GM23248 (cell line): ENCODE data around the gene GABBR2.

Experiments used
- EZH2 ChIP-seq: fragments of 200-600 bp; sonication (generic); IDR thresholded peaks from 2 replicates; pipeline ENCODE4 v1.6.1; 2018; ENCODE audit warnings: antibody characterized with exemption, mild to moderate bottlenecking; ENCODE audit not compliant: insufficient read depth, poor library complexity, severe bottlenecking
- EZH2phosphoT487 ChIP-seq: fragments of 200-600 bp; sonication (generic); IDR thresholded peaks from 2 replicates; pipeline ENCODE4 v1.6.1; 2018; ENCODE audit warnings: antibody characterized with exemption, moderate library complexity, mild to moderate bottlenecking, low read depth; ENCODE audit not compliant: insufficient read depth

- TF ChIP-seq EZH2phosphoT487 (no peak), EZH2 (no peak)
Measured at GRCh38 chr9:98410185-98410697, 298.5 kb downstream of the GABBR2 start.
